Measurements from ENCODE around the gene UNK.

- TF ChIP-seq CTCF (IDR thresholded peaks at IDR 0.05) (no peak), CREM (CRISPR knock-in tag; IDR thresholded peaks at IDR 0.05) (no peak), FOXJ3 (CRISPR knock-in tag; IDR thresholded peaks at IDR 0.05; ENCODE audit: borderline replicate concordance) (no peak), NR3C1 (CRISPR knock-in tag; conservative IDR thresholded peaks at IDR 0.05; ENCODE audit: low read depth) (no peak), CREB1 (CRISPR knock-in tag; IDR thresholded peaks at IDR 0.05) (no peak), ERG (CRISPR knock-in tag; IDR thresholded peaks at IDR 0.05) (no peak), ATF6 (CRISPR knock-in tag; IDR thresholded peaks at IDR 0.05) (no peak), STAT6 (CRISPR knock-in tag; conservative IDR thresholded peaks at IDR 0.05; ENCODE audit: low read depth) (no peak), ARID4B (CRISPR knock-in tag; IDR thresholded peaks at IDR 0.05; ENCODE audit: borderline replicate concordance) (no peak), USF2 (CRISPR knock-in tag; IDR thresholded peaks at IDR 0.05) (no peak), FOXK1 (CRISPR knock-in tag; IDR thresholded peaks at IDR 0.05) (no peak), ZNF263 (CRISPR knock-in tag; IDR thresholded peaks at IDR 0.05; ENCODE audit: low read depth) (no peak), SMAD3 (CRISPR knock-in tag; IDR thresholded peaks at IDR 0.05; ENCODE audit: borderline replicate concordance) (no peak)
Observed at GRCh38 chr17:75828741-75829140, 44.1 kb downstream of the UNK start.

Data from WTC11 (cell line).